GM19452 (cell line): ENCODE measurements around the gene DIS3L2.

Experiments
- ATAC-seq: cut with Tn5 transposase; IDR thresholded peaks from one replicate; pipeline ENCODE4 v1.9.1; 2021; ENCODE audit not compliant: unreplicated experiment

The DIS3L2 gene

DNA sequence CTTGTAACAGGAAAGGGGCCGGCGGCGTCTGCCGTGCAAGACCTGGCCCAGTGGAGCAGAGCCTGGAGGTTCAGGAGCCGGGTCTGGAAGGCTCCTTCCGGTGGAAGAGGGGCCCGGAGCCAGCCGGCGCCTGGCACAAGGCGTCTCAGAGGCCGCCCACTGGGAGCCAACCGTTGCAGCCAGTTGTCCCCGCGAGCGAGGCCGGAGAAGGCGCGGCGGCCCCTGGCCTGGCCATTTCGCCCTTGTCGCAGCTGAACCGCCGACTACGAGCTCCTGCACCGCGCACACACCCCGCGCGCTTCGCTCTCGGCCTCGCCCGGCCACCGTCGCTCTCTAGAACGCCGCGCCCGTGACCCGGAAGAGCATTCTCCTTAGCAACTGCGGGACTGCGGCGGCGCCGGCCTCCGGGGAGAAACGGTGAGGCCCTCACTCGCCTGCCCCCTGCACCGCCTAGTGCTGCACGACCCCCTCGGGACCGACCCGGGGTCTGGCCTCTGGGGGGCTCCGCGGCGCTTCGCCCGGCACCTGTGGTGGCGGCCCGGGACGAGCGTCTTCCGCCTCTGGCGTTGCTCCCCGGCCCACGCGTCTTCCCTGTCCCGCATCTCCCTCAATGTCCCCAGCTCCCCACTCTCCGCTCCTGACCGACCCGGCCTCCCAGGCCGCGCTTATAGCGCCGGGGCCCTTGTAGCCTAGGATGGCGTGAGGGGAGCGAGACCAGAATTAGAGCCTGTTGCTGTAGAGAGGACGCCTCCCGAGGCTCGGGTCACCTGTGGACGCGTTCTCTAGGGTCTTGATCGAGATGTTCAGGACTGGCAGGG lies at the start of gene DIS3L2:
DIS3L2 (plus strand) TSS at position 365 of the 818 bp plus-strand sequence. CDS start 53,215 bp downstream, outside the sequence.
- peak; percentile 90 for ATAC-seq

GRCh38 chr2:231914077-231914690 lies 47.3 kb upstream of the DIS3L2 start:
- ATAC-seq = no peak

GRCh38 chr2:231917280-231918066 lies 44.0 kb upstream of the DIS3L2 start:
- no peak for ATAC-seq

DNA sequence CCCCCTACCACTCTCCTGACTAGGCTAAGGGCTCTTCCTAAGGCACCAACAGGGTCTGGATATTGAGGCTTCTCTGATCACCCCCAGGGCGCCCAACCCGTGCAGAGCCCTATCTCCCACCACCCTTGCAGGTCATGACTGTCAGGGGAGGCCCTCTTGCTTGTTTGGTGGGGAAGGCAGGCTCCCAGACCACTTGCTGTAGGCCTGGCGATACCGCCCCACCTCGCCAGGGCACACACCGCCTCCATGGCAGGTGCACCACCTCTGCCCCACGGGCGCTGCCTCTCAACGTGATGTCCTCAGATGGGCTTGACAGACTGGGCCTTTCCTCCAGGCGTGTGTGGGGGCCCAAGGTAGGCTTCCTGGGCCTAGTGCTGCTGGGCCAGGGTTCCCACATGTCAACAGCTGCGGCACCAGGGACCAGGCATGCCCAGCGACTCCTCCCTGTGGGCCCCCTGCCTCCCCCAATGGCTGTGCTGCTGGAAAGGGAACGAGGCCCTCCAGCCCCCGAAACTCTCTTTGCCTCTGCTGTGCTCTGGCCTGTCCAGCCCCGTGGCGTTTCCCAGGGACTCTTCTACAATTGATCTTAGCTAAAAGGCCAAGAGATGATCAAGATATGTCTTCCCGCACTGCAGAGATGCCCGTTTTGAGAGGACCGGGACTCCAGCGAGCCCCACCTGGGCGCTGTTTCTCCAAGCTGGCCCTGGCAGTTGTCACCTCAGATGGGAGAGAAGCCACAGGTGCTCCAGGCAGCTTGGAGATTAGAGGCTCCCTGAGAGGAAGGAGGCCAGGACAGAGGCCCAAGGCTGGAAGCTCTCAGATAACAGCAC lies 42.8 kb upstream of the DIS3L2 start:
- ATAC-seq = no peak

GRCh38 chr2:231919341-231920035 lies 42.0 kb upstream of the DIS3L2 start:
- ATAC-seq = no peak

DNA sequence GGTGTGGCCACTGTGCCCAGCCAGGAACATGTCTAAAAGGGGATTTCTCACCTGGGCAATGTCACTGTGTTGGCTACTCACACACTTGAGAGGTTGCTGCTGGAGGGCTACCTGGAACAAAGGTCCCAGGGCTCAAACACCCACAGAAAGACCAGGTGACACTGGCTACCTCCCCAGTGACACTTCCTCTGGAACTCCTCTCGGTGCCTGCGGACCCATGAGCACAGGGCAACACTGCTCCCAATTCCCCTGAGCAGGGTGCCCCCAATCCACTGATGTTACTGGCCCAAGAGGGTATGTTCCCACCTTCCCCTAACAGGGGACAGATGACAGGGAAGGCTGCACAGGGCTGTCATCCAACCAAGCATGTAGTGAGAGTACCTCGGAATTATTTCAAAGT lies 41.1 kb upstream of the DIS3L2 start:
- ATAC-seq = no peak

- ATAC-seq = no peak
Measured at GRCh38 chr2:231920795-231921194, 40.7 kb upstream of the DIS3L2 start.

GRCh38 chr2:231922311-231923009 lies 39.1 kb upstream of the DIS3L2 start:
- ATAC-seq = no peak

DNA sequence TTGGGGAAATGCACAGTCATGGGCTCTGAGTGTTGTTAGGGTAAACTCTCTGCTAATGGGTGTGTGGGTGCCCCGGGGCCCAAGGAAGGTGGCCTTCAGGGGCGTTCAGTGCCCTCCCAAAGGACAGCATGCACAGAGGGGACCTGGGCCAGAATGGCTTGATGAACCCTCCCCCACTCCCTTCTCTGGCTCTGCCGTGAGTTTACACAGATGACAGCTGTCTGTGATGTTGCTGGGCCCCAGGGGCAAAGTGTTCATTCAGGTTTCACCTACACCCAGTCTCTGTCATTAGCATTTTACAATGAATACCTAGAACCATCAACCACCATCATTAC lies 38.5 kb upstream of the DIS3L2 start:
- no peak for ATAC-seq

GRCh38 chr2:231923951-231924888 lies 37.3 kb upstream of the DIS3L2 start:
- no peak for ATAC-seq

DNA sequence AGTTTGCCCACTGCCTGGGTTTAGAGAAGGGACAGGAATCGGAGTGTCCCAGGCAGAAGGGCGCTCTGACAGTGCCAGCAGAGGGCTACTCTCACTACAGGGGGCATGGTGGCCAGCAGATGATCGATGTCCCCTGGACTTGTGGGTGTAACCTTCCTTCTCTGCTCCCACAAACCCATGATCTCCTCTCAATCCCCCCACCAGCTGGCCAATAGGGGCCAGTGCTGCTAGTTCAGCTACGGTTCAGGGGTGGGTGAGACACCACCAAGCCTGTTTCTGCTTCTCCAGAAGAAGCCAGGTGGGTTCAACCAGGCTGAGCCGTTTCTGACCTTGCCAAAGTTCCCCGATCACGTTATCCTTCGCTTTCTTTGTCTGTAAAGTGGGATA lies 36.6 kb upstream of the DIS3L2 start:
- ATAC-seq = no peak

DNA sequence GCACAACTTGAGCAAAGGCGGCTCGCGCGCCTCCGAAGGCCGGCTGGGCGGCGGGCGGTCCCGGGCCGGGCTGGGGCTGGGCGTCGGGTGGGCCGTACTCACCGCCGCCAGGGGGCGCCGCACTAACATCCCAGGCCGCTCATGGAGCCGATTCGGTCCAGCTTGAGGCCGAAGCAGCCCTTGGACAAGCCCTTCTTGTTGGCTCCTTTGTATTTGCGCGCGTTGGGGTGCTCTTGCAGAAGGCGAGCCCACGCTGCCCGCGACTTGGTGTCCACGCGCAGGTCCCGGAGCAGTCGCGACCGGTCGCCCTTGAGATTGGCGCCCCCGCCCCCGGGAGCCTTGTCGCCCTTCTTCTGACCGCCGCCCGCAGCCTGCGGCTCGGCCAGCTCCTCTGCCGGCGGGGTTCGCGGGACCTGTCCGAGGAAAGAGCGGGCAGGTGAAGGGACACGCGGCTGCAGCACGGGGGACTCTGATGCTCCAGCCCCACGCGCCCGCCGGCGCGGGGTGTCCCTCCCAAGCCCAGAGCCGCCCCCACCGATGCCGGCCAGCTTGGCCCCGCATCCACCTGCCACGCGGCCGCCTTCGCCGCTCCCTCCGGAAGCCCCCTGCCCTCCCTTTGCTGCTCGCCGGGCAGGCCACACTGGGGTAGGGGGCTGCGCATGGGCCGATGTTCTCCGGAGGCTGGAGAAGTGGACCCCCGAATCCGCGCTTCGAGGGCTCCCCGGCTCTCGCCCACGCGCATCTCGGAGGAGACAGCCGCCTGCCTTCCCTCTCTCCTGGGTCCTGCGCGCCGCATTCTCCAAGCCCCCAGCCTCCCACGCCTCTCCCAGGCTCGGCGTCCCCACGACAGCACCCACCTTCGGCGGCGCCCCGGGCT lies 36.0 kb upstream of the DIS3L2 start:
- peak; percentile 56 for ATAC-seq

DNA sequence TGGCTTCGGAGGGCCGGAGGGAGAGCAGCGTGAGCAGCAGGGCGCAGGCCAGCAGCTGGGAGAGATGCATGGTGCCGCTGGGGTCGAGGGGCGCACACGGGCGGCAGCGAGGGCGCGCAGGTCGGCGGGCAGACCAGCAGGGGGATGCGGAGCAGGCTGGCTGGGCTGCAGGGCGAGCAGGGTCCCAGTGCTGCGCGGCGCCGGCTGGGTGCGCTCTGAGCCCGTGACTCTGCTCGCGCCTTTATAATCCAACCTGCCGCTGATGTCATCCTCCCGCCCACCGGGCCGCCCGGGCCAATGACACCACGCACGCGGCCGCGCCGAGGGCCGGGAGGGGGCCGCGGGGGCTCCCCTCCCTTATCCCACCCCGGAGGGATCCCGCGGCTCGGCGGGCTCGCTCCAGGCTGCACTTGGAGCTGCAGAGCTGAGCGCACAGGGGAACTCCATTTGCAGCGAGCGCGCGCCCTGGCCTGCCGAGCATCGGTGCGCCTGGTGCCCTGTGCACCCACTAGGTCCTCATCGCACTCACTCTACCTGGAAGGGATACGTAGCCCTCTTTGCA lies 35.3 kb upstream of the DIS3L2 start, which contains the start of gene NPPC:
NPPC (minus strand) TSS at position 217 of the 562 bp plus-strand sequence; CDS start at position 70, 147 bp downstream.
- ATAC-seq = peak; percentile 64

- ATAC-seq = no peak
Measured at GRCh38 chr2:231926761-231927565, 34.5 kb upstream of the DIS3L2 start.

GRCh38 chr2:231927566-231927890 lies 34.0 kb upstream of the DIS3L2 start:
- no peak for ATAC-seq

DNA sequence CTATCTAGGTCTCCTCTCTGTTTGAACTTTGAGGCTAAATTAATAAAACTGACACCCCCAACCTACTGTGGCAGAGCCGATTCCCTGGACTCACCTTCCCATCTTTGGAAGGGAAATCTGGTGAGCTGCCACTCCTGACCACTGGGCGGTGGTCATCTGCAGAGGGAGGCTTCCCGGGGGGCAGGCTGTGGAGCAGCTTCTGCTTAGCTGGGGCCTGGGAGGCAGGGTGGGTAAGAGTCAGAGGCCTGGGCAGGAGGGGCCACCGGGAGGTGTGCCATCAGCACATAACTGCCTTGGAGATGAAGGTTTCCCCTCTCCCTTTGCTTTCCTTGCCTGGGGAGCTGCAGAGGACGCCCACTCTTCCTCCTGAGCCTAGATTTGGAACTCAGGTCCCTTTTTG lies 33.0 kb upstream of the DIS3L2 start:
- ATAC-seq = no peak
